ENCODE measurements around the gene HTR2A.
A peak's percentile ranks its signal among the peaks of the same experiment; 100 is the strongest.

The HTR2A gene

GRCh38 chr13:46896341-46897137 lies at the start of gene HTR2A:
Gene HTR2A, minus strand, starts transcription at chr13:46897053. Its CDS starts 1,147 bp downstream, at chr13:46895906.
- DNase-seq: no peak

GRCh38 chr13:46936525-46936924 lies 39.7 kb upstream of the HTR2A start:
- DNase-seq: no peak

GRCh38 chr13:46934749-46935148 lies 37.9 kb upstream of the HTR2A start:
- no peak for DNase-seq

GRCh38 chr13:46926916-46927590 lies 30.2 kb upstream of the HTR2A start:
- no peak for DNase-seq

GRCh38 chr13:46925486-46925885 lies 28.6 kb upstream of the HTR2A start:
- DNase-seq: no peak

- DNase-seq: no peak
These were observed 17.5 kb upstream of the HTR2A start for GRCh38 chr13:46914341-46914740.

- DNase-seq: no peak
These were observed 16.9 kb upstream of the HTR2A start for GRCh38 chr13:46913757-46914156.

GRCh38 chr13:46909042-46909441 lies 12.2 kb upstream of the HTR2A start:
- DNase-seq: no peak

- no peak for DNase-seq
These were observed 11.6 kb upstream of the HTR2A start for GRCh38 chr13:46908501-46908900.

GRCh38 chr13:46906405-46906804 lies 9.6 kb upstream of the HTR2A start:
- DNase-seq: no peak

GRCh38 chr13:46905249-46905648 lies 8.4 kb upstream of the HTR2A start:
- DNase-seq: no peak

- no peak for DNase-seq
These were observed 6.9 kb upstream of the HTR2A start for GRCh38 chr13:46903748-46904147.

GRCh38 chr13:46901721-46902120 lies 4.9 kb upstream of the HTR2A start:
- no peak for DNase-seq

GRCh38 chr13:46899801-46900200 lies 2.9 kb upstream of the HTR2A start:
- no peak for DNase-seq

GRCh38 chr13:46895381-46895780 lies 1.5 kb downstream of the HTR2A start:
- DNase-seq: no peak

GRCh38 chr13:46894568-46894967 lies 2.3 kb downstream of the HTR2A start:
- DNase-seq: no peak

GRCh38 chr13:46893798-46894560 lies 2.9 kb downstream of the HTR2A start:
- peak; percentile 26 to 38 for DNase-seq

- DNase-seq: no peak
These were observed 3.6 kb downstream of the HTR2A start for GRCh38 chr13:46893221-46893740.

- no peak for DNase-seq
These were observed 11.8 kb downstream of the HTR2A start for GRCh38 chr13:46885018-46885417.

GRCh38 chr13:46884531-46884930 lies 12.3 kb downstream of the HTR2A start:
- DNase-seq: no peak

- DNase-seq: no peak
These were observed 15.2 kb downstream of the HTR2A start for GRCh38 chr13:46881621-46882020.

GRCh38 chr13:46874006-46874405 lies 22.8 kb downstream of the HTR2A start:
- DNase-seq: no peak

GRCh38 chr13:46871557-46871956 lies 25.3 kb downstream of the HTR2A start:
- no peak for DNase-seq
